Left forelimb (tissue), 1 donor: ENCODE measurements around the gene CLASRP.
A peak's percentile ranks its signal among the peaks of the same experiment; 100 is the strongest.

Source experiments
- DNase-seq: peaks from one replicate; pipeline ENCODE4 v3.0.0-alpha.2; 2018; ENCODE audit warnings: low spot score

Gene CLASRP

GRCh38 chr19:45063851-45064801 is 25.3 kb downstream of the CLASRP start:
- DNase-seq, result no peak

- DNase-seq, result no peak
Observed at GRCh38 chr19:45066921-45067661, 28.2 kb downstream of the CLASRP start.

- no peak for DNase-seq
Observed at GRCh38 chr19:45068041-45068440, 29.2 kb downstream of the CLASRP start.

- no peak for DNase-seq
Observed at GRCh38 chr19:45069056-45069455, 30.2 kb downstream of the CLASRP start.

DNA sequence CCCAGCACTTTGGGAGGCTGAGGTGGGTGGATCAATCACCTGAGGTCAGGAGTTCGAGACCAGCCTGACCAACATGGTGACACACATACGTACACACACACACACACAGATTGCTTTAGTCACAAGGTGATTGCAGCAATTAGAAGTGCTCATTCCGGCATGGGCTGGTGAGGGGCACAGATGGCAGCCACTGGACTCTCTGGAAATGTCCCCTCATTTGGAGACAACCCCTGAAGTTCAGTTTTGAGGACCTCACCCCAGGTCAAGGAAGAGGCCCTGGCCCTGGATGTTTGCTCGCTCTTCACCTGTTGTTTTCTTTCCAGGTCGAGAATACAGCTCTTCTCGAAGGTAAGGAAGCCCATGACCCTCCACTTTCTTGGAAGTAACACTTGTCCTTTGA is 31.4 kb downstream of the CLASRP start:
- DNase-seq, result no peak

DNA sequence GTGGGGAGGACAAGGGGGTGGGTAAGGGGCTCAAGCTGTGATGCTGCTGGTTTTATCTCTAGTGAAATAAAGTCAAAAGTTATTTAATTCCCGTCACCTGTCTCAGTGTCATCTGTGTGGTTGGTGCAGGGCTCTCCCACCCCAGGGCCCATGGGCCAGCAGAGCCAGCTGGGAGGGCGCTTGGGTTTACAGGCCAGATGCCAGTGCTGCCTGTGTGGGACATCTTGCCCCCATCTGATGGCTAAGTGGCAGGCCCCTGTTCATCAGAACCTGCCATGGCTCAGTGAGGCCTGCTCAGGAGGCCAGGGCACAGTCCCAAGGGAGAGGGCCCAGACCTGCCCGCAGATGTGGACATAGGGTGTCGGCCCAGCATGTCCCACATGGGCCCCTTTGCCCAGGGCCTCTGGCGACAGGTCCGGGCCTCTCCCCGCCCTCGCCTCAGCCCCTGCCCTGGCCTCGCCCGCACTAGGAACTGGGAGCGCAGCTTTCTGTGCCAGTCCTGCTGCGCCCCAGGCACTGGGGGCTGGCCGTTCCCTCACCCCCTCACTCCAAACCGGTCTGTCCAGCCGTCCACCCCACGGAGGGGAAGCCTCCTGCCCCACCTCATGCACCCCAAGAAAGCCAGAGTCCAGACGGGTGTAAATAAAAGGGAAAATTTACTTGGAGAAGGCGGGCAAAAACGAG is 32.2 kb downstream of the CLASRP start:
- DNase-seq, result no peak

- no peak for DNase-seq
Observed at GRCh38 chr19:45071545-45071938, 32.7 kb downstream of the CLASRP start.

- DNase-seq, result no peak
Observed at GRCh38 chr19:45071969-45072790, 33.3 kb downstream of the CLASRP start.

GRCh38 chr19:45074744-45075300 is 36.0 kb downstream of the CLASRP start:
- no peak for DNase-seq

- DNase-seq, result no peak
Observed at GRCh38 chr19:45075301-45076028, 36.6 kb downstream of the CLASRP start.

GRCh38 chr19:45076029-45076850 is 37.4 kb downstream of the CLASRP start, which contains the start of gene ZNF296:
Gene ZNF296, minus strand, starts transcription at chr19:45076478. Its CDS starts 105 bp downstream, at chr19:45076373.
- no peak for DNase-seq

DNA sequence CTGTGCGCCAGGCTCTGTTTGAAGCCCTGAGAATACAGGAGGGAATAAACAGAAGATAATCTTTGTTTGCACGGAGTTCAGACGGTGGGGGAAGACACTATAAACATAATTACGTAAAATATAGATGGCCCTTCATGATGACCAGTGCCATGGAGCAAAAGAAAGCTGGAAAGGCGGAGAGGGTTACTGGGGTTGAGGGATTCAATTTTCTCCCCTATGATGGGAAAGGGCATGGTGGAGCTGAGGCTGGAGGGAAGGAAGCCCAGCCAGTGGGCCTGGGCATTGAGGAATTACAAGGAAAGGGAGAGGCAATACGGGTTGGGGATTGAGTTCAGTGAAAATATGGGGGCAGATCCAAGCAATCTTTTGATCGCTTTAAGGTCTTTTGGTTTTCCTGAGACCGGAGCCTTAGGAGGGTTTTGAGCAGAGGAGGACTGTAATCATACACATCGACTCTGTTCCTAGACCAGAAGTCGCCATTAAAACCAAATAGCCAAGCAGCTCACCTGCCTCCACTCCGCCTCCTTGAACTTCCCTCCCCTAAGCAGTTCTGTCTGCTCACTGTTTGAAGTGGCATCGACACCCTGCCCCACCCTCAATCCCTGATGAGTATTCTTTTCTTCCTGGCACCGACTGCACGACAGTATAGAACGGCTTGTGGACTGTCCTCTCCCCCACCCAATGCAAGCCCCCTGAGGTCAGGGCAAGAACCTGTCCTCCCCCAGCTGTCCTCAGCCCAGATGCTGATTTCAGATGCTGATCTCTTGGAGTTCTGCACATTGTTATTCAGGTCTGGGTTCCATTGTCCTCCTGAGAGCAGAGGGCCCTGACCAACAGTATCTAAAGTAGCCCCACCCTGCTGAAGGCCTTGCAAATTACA is 38.2 kb downstream of the CLASRP start:
- DNase-seq, result no peak

DNA sequence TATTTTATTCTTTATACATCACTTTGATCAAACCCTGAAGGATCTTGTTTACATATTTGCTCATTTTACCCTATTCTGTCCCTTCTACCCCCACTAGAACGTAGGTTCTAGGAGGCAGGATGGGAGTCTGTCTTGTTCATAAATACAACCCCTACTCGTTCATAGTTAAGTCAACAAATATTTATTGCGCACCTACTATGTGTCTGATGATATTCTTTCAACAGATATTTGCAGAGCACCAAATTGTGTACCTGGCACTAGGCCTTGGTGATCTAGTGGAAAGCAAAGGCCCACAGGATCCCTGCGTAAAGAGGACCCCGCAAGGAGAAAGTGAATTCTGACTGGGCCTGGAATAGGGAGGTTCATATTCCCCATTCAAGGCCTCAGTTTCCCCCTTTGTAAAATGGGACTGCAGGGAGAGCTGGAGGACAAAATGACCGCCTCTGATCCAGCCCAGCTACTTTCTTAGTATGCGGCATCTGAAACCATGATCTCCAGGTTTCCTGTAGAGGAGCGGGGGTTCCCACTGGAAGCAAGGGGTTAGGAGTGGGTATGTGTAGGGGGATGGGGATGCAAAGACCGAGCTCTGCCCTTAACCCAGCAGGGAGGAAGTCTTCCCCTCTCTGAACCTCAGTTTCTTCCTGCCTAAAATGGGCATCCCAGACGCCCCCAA is 39.7 kb downstream of the CLASRP start:
- DNase-seq, result no peak

DNA sequence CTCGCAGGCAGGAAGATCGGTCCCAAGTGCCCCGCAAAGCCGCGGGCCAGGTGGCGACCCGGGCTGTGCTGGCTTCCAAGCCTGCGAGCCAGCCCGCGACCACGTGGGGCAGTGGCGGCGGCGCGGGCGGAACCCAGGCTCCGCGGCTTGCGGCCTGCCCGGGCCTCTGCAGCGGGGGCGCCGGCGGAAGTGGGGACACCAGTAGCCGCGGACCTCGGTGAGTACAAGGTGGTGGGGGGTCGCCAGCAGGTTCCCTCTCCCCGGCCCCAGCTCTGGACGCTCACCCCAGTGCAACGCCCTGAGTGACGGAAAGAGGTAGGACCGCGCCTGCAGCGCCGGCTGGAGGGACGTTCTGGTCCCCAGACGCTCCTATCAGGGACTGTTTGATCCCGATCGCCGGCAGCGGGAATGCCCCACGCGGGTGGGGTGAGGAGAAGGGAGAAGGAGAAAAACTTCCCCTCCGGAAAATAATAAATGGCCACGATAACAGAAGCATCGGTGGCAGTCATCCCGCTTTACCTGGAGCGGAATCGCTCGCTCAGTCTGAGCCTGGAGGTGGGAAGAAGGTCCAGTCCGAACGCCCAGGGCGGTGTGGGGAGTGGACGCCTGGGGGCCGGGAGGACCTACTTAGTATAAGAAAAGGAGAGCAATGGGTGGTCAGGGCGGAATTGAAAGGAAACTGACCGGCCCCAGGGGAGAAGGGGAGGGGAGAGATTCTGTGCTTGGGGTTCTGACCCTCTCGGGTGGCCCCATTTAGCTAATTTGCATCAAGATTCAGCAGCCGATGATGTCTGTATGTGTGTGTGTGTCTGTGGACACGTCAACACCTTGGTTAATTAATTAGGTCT is 40.4 kb downstream of the CLASRP start, which contains the start of gene GEMIN7:
Gene GEMIN7 (plus strand): TSS at position 198 of the 848 bp plus-strand sequence. CDS start 10,855 bp downstream, outside the sequence.
- DNase-seq, result peak; percentile 88

GRCh38 chr19:45079911-45080370 is 41.1 kb downstream of the CLASRP start:
- DNase-seq, result no peak

DNA sequence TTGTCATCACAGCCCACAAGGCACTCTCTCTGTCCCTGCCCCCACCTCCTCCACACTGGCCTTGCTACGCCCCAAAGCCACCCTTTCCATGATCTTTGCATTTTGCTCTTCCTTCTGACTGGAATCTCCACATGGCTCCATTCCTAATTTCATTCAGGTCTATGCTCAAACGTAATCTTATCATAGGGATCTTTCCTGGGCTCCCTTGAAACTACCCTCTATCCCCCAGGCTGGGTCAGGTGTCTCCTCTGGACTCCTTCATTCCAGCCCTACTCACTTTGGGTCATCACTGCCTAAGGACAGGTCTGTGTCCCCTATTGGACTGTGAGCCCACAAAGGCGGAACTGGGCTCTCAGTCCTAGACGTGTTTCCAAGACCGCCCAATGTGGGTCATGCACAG is 43.3 kb downstream of the CLASRP start:
- DNase-seq, result no peak

- DNase-seq, result no peak
Observed at GRCh38 chr19:45086480-45086879, 47.6 kb downstream of the CLASRP start.
